IMR-90 (cell line): ENCODE measurements around the gene PEF1. TPM values are rescaled to one million over a fixed set of nuclear protein-coding genes. Genes with fewer than 3 reads are reported as not detected.

ENCODE experiments used
- ATAC-seq: fragments of 200-7000 bp; cut with Tn5 transposase; 2 replicates; pipeline ENCODE4 v1.9.1; 2020; ENCODE audit warnings: low read depth, mild to moderate bottlenecking, moderate library complexity
- BruUV-seq: library from RNA; stranded (reverse); fragments of 400-500 nt; replicated peaks from 2 replicates; lab custom pipeline; 2021; lab: Mats Ljungman, UMichigan
- CTCF ChIA-PET: fragments of 300-600 bp; formaldehyde crosslinking; extraction: SDS; loops from one replicate; lab custom pipeline; 2021; ENCODE audit warnings: antibody characterized with exemption; lab: Yijun Ruan, JAX
- POLR2A ChIA-PET: fragments of 300-600 bp; sonication (Branson Sonifier 250); formaldehyde crosslinking; loops from one replicate; lab custom pipeline; 2022; ENCODE audit warnings: antibody characterized with exemption; ENCODE audit not compliant: unreplicated experiment; lab: Charles Lee
- DNase-seq: peaks from one replicate; pipeline ENCODE4 v3.0.0; 2013
- H2AFZ ChIP-seq: replicated peaks from 2 replicates; pipeline ENCODE3; 2013; ENCODE audit warnings: low read length, mild to moderate bottlenecking; ENCODE audit not compliant: poor library complexity
- H2AK5ac ChIP-seq: 2 replicates; pipeline ENCODE4 v1.6.1; 2013; ENCODE audit warnings: low read depth, low read length, inconsistent platforms
- H2AK9ac ChIP-seq: replicated peaks from 2 replicates; pipeline ENCODE3; 2013; ENCODE audit warnings: mild to moderate bottlenecking, low read depth, low read length, moderate library complexity; ENCODE audit not compliant: poor library complexity
- H2BK120ac ChIP-seq: 2 replicates; pipeline ENCODE4 v1.6.1; 2013; ENCODE audit warnings: low read depth, low read length, inconsistent platforms
- H2BK15ac ChIP-seq: 3 replicates; pipeline ENCODE4 v1.6.1; 2013; ENCODE audit warnings: low read depth, low read length, inconsistent platforms
- H2BK20ac ChIP-seq: 2 replicates; pipeline ENCODE4 v1.6.1; 2013; ENCODE audit warnings: low read depth, mild to moderate bottlenecking, inconsistent platforms, low read length, moderate library complexity
- H2BK5ac ChIP-seq: 2 replicates; pipeline ENCODE4 v1.6.1; 2013; ENCODE audit warnings: mild to moderate bottlenecking, low read depth, low read length, inconsistent platforms; ENCODE audit not compliant: poor library complexity, severe bottlenecking
- H3K14ac ChIP-seq: replicated peaks from 2 replicates; pipeline ENCODE4 v1.6.1; 2013; ENCODE audit warnings: low read depth, low read length, inconsistent platforms
- H3K18ac ChIP-seq: 2 replicates; pipeline ENCODE4 v1.6.1; 2013; ENCODE audit warnings: low read depth, low read length, control low read depth
- H3K23ac ChIP-seq: 2 replicates; pipeline ENCODE4 v1.6.1; 2013; ENCODE audit warnings: low read depth, low read length, inconsistent platforms
- H3K27ac ChIP-seq: 2 replicates; pipeline ENCODE4 v1.5.1; 2013; ENCODE audit warnings: mild to moderate bottlenecking, control low read depth, low read length; ENCODE audit not compliant: insufficient read depth
- H3K27me3 ChIP-seq: 2 replicates; pipeline ENCODE4 v1.6.1; 2013; ENCODE audit warnings: low read length; ENCODE audit not compliant: control insufficient read depth, insufficient read depth
- H3K36me3 ChIP-seq: 2 replicates; pipeline ENCODE4 v1.6.1; 2013; ENCODE audit warnings: low read length, mixed read lengths; ENCODE audit not compliant: control insufficient read depth, insufficient read depth
- H3K4ac ChIP-seq: 2 replicates; pipeline ENCODE4 v1.6.1; 2013; ENCODE audit warnings: low read depth, low read length, inconsistent platforms
- H3K4me1 ChIP-seq: 2 replicates; pipeline ENCODE4 v1.6.1; 2013; ENCODE audit warnings: low read length, mixed read lengths; ENCODE audit not compliant: control insufficient read depth, insufficient read depth
- H3K4me2 ChIP-seq: 2 replicates; pipeline ENCODE4 v1.6.1; 2013; ENCODE audit warnings: low read depth, mild to moderate bottlenecking, control low read depth, low read length, moderate library complexity
- H3K4me3 ChIP-seq: 2 replicates; pipeline ENCODE4 v1.5.1; 2013; ENCODE audit warnings: low read depth, mild to moderate bottlenecking, control low read depth, low read length, moderate library complexity; ENCODE audit not compliant: insufficient read depth
- H3K56ac ChIP-seq: 2 replicates; pipeline ENCODE4 v1.6.1; 2013; ENCODE audit warnings: low read length, inconsistent platforms; ENCODE audit not compliant: insufficient read depth; ENCODE audit errors: extremely low read depth
- H3K79me1 ChIP-seq, 2 experiments: 2 replicates each; pipeline ENCODE4 v1.6.1; 2013; ENCODE audit warnings: low read length in 2 of 2, inconsistent platforms in 1 of 2, low read depth in 1 of 2
- H3K9ac ChIP-seq: 2 replicates; pipeline ENCODE4 v1.6.1; 2013; ENCODE audit warnings: low read depth, low read length, control low read depth
- H3K9me1 ChIP-seq: 2 replicates; pipeline ENCODE4 v1.6.1; 2013; ENCODE audit warnings: low read length, inconsistent platforms; ENCODE audit not compliant: insufficient read depth
- H3K9me3 ChIP-seq: 2 replicates; pipeline ENCODE4 v1.6.1; 2013; ENCODE audit warnings: low read length; ENCODE audit not compliant: control insufficient read depth, insufficient read depth
- H4K20me1 ChIP-seq: 2 replicates; pipeline ENCODE4 v1.6.1; 2013; ENCODE audit warnings: low read length, inconsistent platforms; ENCODE audit not compliant: insufficient read depth
- H4K5ac ChIP-seq: 2 replicates; pipeline ENCODE4 v1.6.1; 2013; ENCODE audit warnings: mild to moderate bottlenecking, low read depth, low read length, control low read depth
- H4K8ac ChIP-seq, 2 experiments: 2 replicates each; pipeline ENCODE4 v1.6.1; 2013; ENCODE audit warnings: low read depth in 2 of 2, low read length in 2 of 2, control low read depth in 1 of 2, inconsistent platforms in 1 of 2
- H4K91ac ChIP-seq: 2 replicates; pipeline ENCODE4 v1.6.1; 2013; ENCODE audit warnings: low read depth, low read length, inconsistent platforms; ENCODE audit not compliant: insufficient read depth
- BHLHE40 ChIP-seq: fragments of 150-350 bp; IDR thresholded peaks from 2 replicates; pipeline ENCODE4 v1.6.1; 2016; ENCODE audit warnings: mild to moderate bottlenecking, low read depth, low read length
- FOS ChIP-seq: fragments of 150-350 bp; IDR thresholded peaks from 2 replicates; pipeline ENCODE4 v1.6.1; 2016; ENCODE audit warnings: low read depth, low read length
- RFX5 ChIP-seq: IDR thresholded peaks from 2 replicates; pipeline ENCODE4 v1.8.0; 2012; ENCODE audit warnings: low read depth, mild to moderate bottlenecking, low read length, moderate library complexity
- WGBS, 2 experiments: methylation state at CpG; one replicate each; pipeline versions ENCODE4 v1.1.5 to v1.1.7; 2013; ENCODE audit warnings: missing lambda C conversion rate in 2 of 2; ENCODE audit not compliant: insufficient read length in 1 of 2; ENCODE audit errors: extremely low coverage in 2 of 2; 5-methylcytosine and 5-hydroxymethylcytosine counted together
- dilution Hi-C: fragments of 300-500 bp; cut with HindIII; formaldehyde crosslinking; loops from one replicate; pipeline ENCODE4 v1.14.3; 2018; ENCODE audit warnings: low sequenced_read_pairs; ENCODE audit not compliant: unreplicated experiment
- in situ Hi-C: fragments of 300-500 bp; cut with MboI; formaldehyde crosslinking; loops from 3 replicates; pipeline ENCODE4 v1.14.3; 2019; ENCODE audit warnings: low sequenced_read_pairs, inconsistent platforms, mixed read lengths
- intact Hi-C: fragments of 100-400 bp; cut with micrococcal nuclease; formaldehyde crosslinking; loops from 2 replicates; pipeline ENCODE4 v1.10.0; 2022
- polyA plus RNA-seq, 3 experiments: library from polyadenylated mRNA; depleted of rRNA; stranded (reverse); fragments of >200 nt; gene quantifications; 2 replicates each; pipeline ENCODE4 v1.2.3, GENCODE V29; 2012; ENCODE audit warnings: low replicate concordance in 1 of 3
- total RNA-seq: library from RNA; depleted of rRNA; stranded (reverse); fragments of >200 nt; gene quantifications from 2 replicates; pipeline ENCODE4 v1.2.3, GENCODE V29; 2012

The PEF1 gene
- total and polyA plus RNA-seq, 2 of the 4 experiments (the other 2 are of a cell fraction) = 84.2 to 104 TPM

DNA sequence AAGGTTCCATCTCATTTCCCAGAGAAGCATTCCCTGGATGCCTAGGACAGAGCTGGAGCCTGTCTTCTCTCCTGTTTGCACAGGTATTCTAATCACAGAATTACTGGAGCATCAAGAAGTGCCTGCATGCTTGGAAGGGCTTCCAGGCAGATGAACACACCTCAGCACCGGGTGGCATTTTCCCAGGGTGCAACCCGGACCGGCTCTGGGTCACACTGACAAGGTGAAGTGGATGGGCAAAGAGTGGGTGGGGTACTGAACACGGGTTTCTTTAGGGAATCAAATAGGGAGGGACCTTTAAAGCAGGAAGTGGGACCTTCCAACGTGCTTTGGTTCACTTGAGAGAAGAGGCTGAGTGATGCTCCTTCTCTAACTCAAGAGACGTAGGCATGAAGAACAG is 7.1 kb upstream of the PEF1 start:
- Histone ChIP-seq H3K18ac (no peak overlapping the region), H3K4me3 (no peak overlapping the region), H3K4me1 (peaks cover 2% of the 10 kb centered on the region; the same call in 1 of the 2 replicates), H3K4ac (no peak overlapping the region), H3K27me3 (no peaks in the 10 kb centered on the region), H3K23ac (no peak overlapping the region), H3K9me3 (no peaks in the 10 kb centered on the region), H4K20me1 (no peaks in the 10 kb centered on the region), H2BK5ac (no peak overlapping the region), H4K8ac (no peak overlapping the region), H2AK9ac (no peak overlapping the region), H3K14ac (no peak overlapping the region), H3K9me1 (no peaks in the 10 kb centered on the region), H3K4me2 (no peak overlapping the region), H3K56ac (no peak overlapping the region), H4K91ac (no peak overlapping the region), H2BK15ac (no peak overlapping the region), H2BK20ac (no peak overlapping the region), H2BK120ac (no peak overlapping the region), H2AFZ (no peak overlapping the region), H3K9ac (no peak overlapping the region), H3K36me3 (peaks cover 41% of the 10 kb centered on the region), H3K79me1 (no peaks in the 10 kb centered on the region), H3K27ac (no peak overlapping the region), H2AK5ac (no peak overlapping the region), H4K5ac (no peak overlapping the region)
- CTCF ChIA-PET = interaction anchor here (1.6 kb wide), 1 partner anchor 94 kb away, joined by 6 read pairs; no protein-coding TSS in a partner anchor
- BruUV-seq = no TSS peak
- 88% methylated on average over 4 of the region's 6 CpGs; no CpG with 5 or more reads in 1 of the 2 experiments for WGBS, 2 experiments
- TF ChIP-seq FOS (no peak), RFX5 (no peak), BHLHE40 (no peak)
- dilution Hi-C loops (no loop called here), intact Hi-C loops (no loop called here), in situ Hi-C loops (no loop called here)
- no peak for ATAC-seq
- POLR2A ChIA-PET = no interaction called here
- DNase-seq = no peak
